ENCODE measurements around the gene CARMIL1. TPM values are rescaled to one million over a fixed set of nuclear protein-coding genes. Genes with fewer than 3 reads are reported as not detected.

CARMIL1 gene
- total and polyA plus RNA-seq, 5 donors from 2014 or later = 0.36 to 3.0 (median 0.49) TPM

- H3K9me3 ChIP-seq (ENCODE audit: control insufficient read depth in 2 of 2, low read length in 2 of 2) = no peaks in the 10 kb centered on the region
- no peaks in the 10 kb centered on the region for H3K27me3 Mint-ChIP-seq
- H3K4me3 Mint-ChIP-seq = no peak overlapping the region
- H3K36me3 ChIP-seq (ENCODE audit: control insufficient read depth, insufficient read depth, low read length) = no peaks in the 10 kb centered on the region
- H3K27ac Mint-ChIP-seq = no peak overlapping the region
- peaks cover 0 to 2% (median 0%) of the 10 kb centered on the region in 7 donors for H3K9me3 Mint-ChIP-seq
- H3K4me1 ChIP-seq (ENCODE audit: control insufficient read depth, insufficient read depth, low read length, poor library complexity, severe bottlenecking) = no peaks in the 10 kb centered on the region
- DNase-seq = no peak
- no peak overlapping the region for H3K27ac ChIP-seq (ENCODE audit: insufficient read depth, low read length, poor library complexity, severe bottlenecking)
- peaks cover 12% of the 10 kb centered on the region for H3K36me3 Mint-ChIP-seq
- no peak for ATAC-seq (ENCODE audit: low read depth in 2 of 2)
- H3K4me3 ChIP-seq (ENCODE audit: low read depth, low read length) = no peak overlapping the region
- no peaks in the 10 kb centered on the region for H3K4me1 Mint-ChIP-seq
- no peaks in the 10 kb centered on the region for H3K27me3 ChIP-seq (ENCODE audit: control insufficient read depth, insufficient read depth, low read length)
Measured at GRCh38 chr6:25544833-25545232, 265.7 kb downstream of the CARMIL1 start.

- H3K36me3 Mint-ChIP-seq = no peaks in the 10 kb centered on the region
- no peak overlapping the region for H3K4me3 Mint-ChIP-seq
- no peaks in the 10 kb centered on the region for H3K9me3 ChIP-seq (ENCODE audit: control insufficient read depth in 2 of 2, low read length in 2 of 2)
- no peak overlapping the region for H3K27ac Mint-ChIP-seq
- no peaks in the 10 kb centered on the region for H3K9me3 Mint-ChIP-seq
- ATAC-seq (ENCODE audit: low read depth in 2 of 2) = no peak
- no peaks in the 10 kb centered on the region for H3K27me3 Mint-ChIP-seq
- no peaks in the 10 kb centered on the region for H3K4me1 Mint-ChIP-seq
- no peak overlapping the region for H3K27ac ChIP-seq (ENCODE audit: insufficient read depth, low read length, poor library complexity, severe bottlenecking)
- no peak for DNase-seq
- H3K4me3 ChIP-seq (ENCODE audit: low read depth, low read length) = no peak overlapping the region
- no peaks in the 10 kb centered on the region for H3K27me3 ChIP-seq (ENCODE audit: control insufficient read depth, insufficient read depth, low read length)
- no peaks in the 10 kb centered on the region for H3K4me1 ChIP-seq (ENCODE audit: control insufficient read depth, insufficient read depth, low read length, poor library complexity, severe bottlenecking)
- no peaks in the 10 kb centered on the region for H3K36me3 ChIP-seq (ENCODE audit: control insufficient read depth, insufficient read depth, low read length)
Measured at GRCh38 chr6:25547797-25548196, 268.6 kb downstream of the CARMIL1 start.

GRCh38 chr6:25548451-25548850, 269.3 kb downstream of the CARMIL1 start:
- H3K4me1 ChIP-seq (ENCODE audit: control insufficient read depth, insufficient read depth, low read length, poor library complexity, severe bottlenecking) = no peaks in the 10 kb centered on the region
- no peaks in the 10 kb centered on the region for H3K27me3 ChIP-seq (ENCODE audit: control insufficient read depth, insufficient read depth, low read length)
- Mint-ChIP-seq H3K27ac (no peak overlapping the region), H3K4me1 (no peaks in the 10 kb centered on the region), H3K27me3 (no peaks in the 10 kb centered on the region), H3K9me3 (no peaks in the 10 kb centered on the region), H3K4me3 (no peak overlapping the region), H3K36me3 (no peaks in the 10 kb centered on the region)
- no peak for DNase-seq
- H3K4me3 ChIP-seq (ENCODE audit: low read depth, low read length) = no peak overlapping the region
- no peak for ATAC-seq (ENCODE audit: low read depth in 2 of 2)
- no peaks in the 10 kb centered on the region for H3K36me3 ChIP-seq (ENCODE audit: control insufficient read depth, insufficient read depth, low read length)
- no peak overlapping the region for H3K27ac ChIP-seq (ENCODE audit: insufficient read depth, low read length, poor library complexity, severe bottlenecking)
- H3K9me3 ChIP-seq (ENCODE audit: control insufficient read depth in 2 of 2, low read length in 2 of 2) = no peaks in the 10 kb centered on the region

- Mint-ChIP-seq H3K9me3 (no peaks in the 10 kb centered on the region), H3K27ac (no peak overlapping the region), H3K4me3 (no peak overlapping the region), H3K36me3 (no peaks in the 10 kb centered on the region), H3K4me1 (no peaks in the 10 kb centered on the region), H3K27me3 (no peaks in the 10 kb centered on the region)
- H3K4me3 ChIP-seq (ENCODE audit: low read depth, low read length) = no peak overlapping the region
- H3K9me3 ChIP-seq (ENCODE audit: control insufficient read depth in 2 of 2, low read length in 2 of 2) = no peaks in the 10 kb centered on the region
- no peak overlapping the region for H3K27ac ChIP-seq (ENCODE audit: insufficient read depth, low read length, poor library complexity, severe bottlenecking)
- H3K36me3 ChIP-seq (ENCODE audit: control insufficient read depth, insufficient read depth, low read length) = no peaks in the 10 kb centered on the region
- ATAC-seq (ENCODE audit: low read depth in 2 of 2) (no peak), DNase-seq (no peak)
- H3K27me3 ChIP-seq (ENCODE audit: control insufficient read depth, insufficient read depth, low read length) = no peaks in the 10 kb centered on the region
- no peaks in the 10 kb centered on the region for H3K4me1 ChIP-seq (ENCODE audit: control insufficient read depth, insufficient read depth, low read length, poor library complexity, severe bottlenecking)
Measured at GRCh38 chr6:25550631-25551030, 271.5 kb downstream of the CARMIL1 start.

- H3K27me3 ChIP-seq (ENCODE audit: control insufficient read depth, insufficient read depth, low read length) = no peaks in the 10 kb centered on the region
- H3K4me1 Mint-ChIP-seq = peaks cover 0 to 4% (median 1%) of the 10 kb centered on the region in 4 donors
Measured at GRCh38 chr6:25553502-25553901, 274.3 kb downstream of the CARMIL1 start.

GRCh38 chr6:25555188-25555587, 276.0 kb downstream of the CARMIL1 start:
- Histone ChIP-seq H3K36me3 (ENCODE audit: control insufficient read depth, insufficient read depth, low read length) (no peaks in the 10 kb centered on the region), H3K27me3 (ENCODE audit: control insufficient read depth, insufficient read depth, low read length) (no peaks in the 10 kb centered on the region), H3K4me1 (ENCODE audit: control insufficient read depth, insufficient read depth, low read length, poor library complexity, severe bottlenecking) (no peaks in the 10 kb centered on the region), H3K27ac (ENCODE audit: insufficient read depth, low read length, poor library complexity, severe bottlenecking) (no peak overlapping the region), H3K9me3 (ENCODE audit: control insufficient read depth in 2 of 2, low read length in 2 of 2) (no peaks in the 10 kb centered on the region), H3K4me3 (ENCODE audit: low read depth, low read length) (no peak overlapping the region)
- DNase-seq (no peak), ATAC-seq (ENCODE audit: low read depth in 2 of 2) (no peak)
- peaks cover 0 to 4% (median 1%) of the 10 kb centered on the region in 4 donors for H3K4me1 Mint-ChIP-seq
- H3K36me3 Mint-ChIP-seq = no peaks in the 10 kb centered on the region
- no peaks in the 10 kb centered on the region for H3K27me3 Mint-ChIP-seq
- H3K27ac Mint-ChIP-seq = no peak overlapping the region
- H3K4me3 Mint-ChIP-seq = no peak overlapping the region
- no peaks in the 10 kb centered on the region for H3K9me3 Mint-ChIP-seq

More at GRCh38 chr6:25553502-25553901, 274.3 kb downstream of the CARMIL1 start:
- DNase-seq (no peak), ATAC-seq (ENCODE audit: low read depth in 2 of 2) (no peak)
- H3K4me3 Mint-ChIP-seq = no peak overlapping the region
- no peaks in the 10 kb centered on the region for H3K27me3 Mint-ChIP-seq
- Histone ChIP-seq H3K27ac (ENCODE audit: insufficient read depth, low read length, poor library complexity, severe bottlenecking) (no peak overlapping the region), H3K36me3 (ENCODE audit: control insufficient read depth, insufficient read depth, low read length) (no peaks in the 10 kb centered on the region), H3K4me1 (ENCODE audit: control insufficient read depth, insufficient read depth, low read length, poor library complexity, severe bottlenecking) (no peaks in the 10 kb centered on the region), H3K9me3 (ENCODE audit: control insufficient read depth in 2 of 2, low read length in 2 of 2) (no peaks in the 10 kb centered on the region), H3K4me3 (ENCODE audit: low read depth, low read length) (no peak overlapping the region)
- H3K36me3 Mint-ChIP-seq = no peaks in the 10 kb centered on the region
- no peaks in the 10 kb centered on the region for H3K9me3 Mint-ChIP-seq
- no peak overlapping the region for H3K27ac Mint-ChIP-seq

GRCh38 chr6:25556516-25556915, 277.3 kb downstream of the CARMIL1 start:
- Histone ChIP-seq H3K27ac (ENCODE audit: insufficient read depth, low read length, poor library complexity, severe bottlenecking) (no peak overlapping the region), H3K36me3 (ENCODE audit: control insufficient read depth, insufficient read depth, low read length) (no peaks in the 10 kb centered on the region), H3K4me1 (ENCODE audit: control insufficient read depth, insufficient read depth, low read length, poor library complexity, severe bottlenecking) (no peaks in the 10 kb centered on the region), H3K4me3 (ENCODE audit: low read depth, low read length) (no peak overlapping the region), H3K9me3 (ENCODE audit: control insufficient read depth in 2 of 2, low read length in 2 of 2) (no peaks in the 10 kb centered on the region), H3K27me3 (ENCODE audit: control insufficient read depth, insufficient read depth, low read length) (no peaks in the 10 kb centered on the region)
- DNase-seq (peak; percentile 50 to 83 (median 66)), ATAC-seq (ENCODE audit: low read depth in 2 of 2) (no peak)
- Mint-ChIP-seq H3K36me3 (no peaks in the 10 kb centered on the region), H3K4me3 (no peak overlapping the region), H3K9me3 (no peaks in the 10 kb centered on the region), H3K27ac (no peak overlapping the region), H3K4me1 (peaks cover 0 to 4% (median 1%) of the 10 kb centered on the region in 4 donors), H3K27me3 (no peaks in the 10 kb centered on the region)

- ATAC-seq (ENCODE audit: low read depth in 2 of 2) = no peak
Measured at GRCh38 chr6:25558155-25558817, 279.1 kb downstream of the CARMIL1 start.

More at GRCh38 chr6:25558155-25558817, 279.1 kb downstream of the CARMIL1 start:
- Mint-ChIP-seq H3K27ac (no peak overlapping the region), H3K9me3 (no peaks in the 10 kb centered on the region), H3K4me3 (no peak overlapping the region), H3K36me3 (no peaks in the 10 kb centered on the region), H3K4me1 (peaks cover 0 to 4% (median 1%) of the 10 kb centered on the region in 4 donors), H3K27me3 (no peaks in the 10 kb centered on the region)
- Histone ChIP-seq H3K27ac (ENCODE audit: insufficient read depth, low read length, poor library complexity, severe bottlenecking) (no peak overlapping the region), H3K36me3 (ENCODE audit: control insufficient read depth, insufficient read depth, low read length) (no peaks in the 10 kb centered on the region), H3K4me3 (ENCODE audit: low read depth, low read length) (no peak overlapping the region), H3K9me3 (ENCODE audit: control insufficient read depth in 2 of 2, low read length in 2 of 2) (no peaks in the 10 kb centered on the region), H3K4me1 (ENCODE audit: control insufficient read depth, insufficient read depth, low read length, poor library complexity, severe bottlenecking) (no peaks in the 10 kb centered on the region), H3K27me3 (ENCODE audit: control insufficient read depth, insufficient read depth, low read length) (no peaks in the 10 kb centered on the region)
- DNase-seq = no peak
